ENCODE results near the gene TRPM4.

- no peak for TF ChIP-seq CTCF (IDR thresholded peaks at IDR 0.05; ENCODE audit: borderline replicate concordance, extremely low read depth, low read length, poor library complexity, severe bottlenecking)
- no peak for TF ChIP-seq EZH2 (IDR thresholded peaks at IDR 0.05; ENCODE audit: borderline replicate concordance, low read depth, low read length, severe bottlenecking)
These were observed 8.6 kb upstream of the TRPM4 start for GRCh38 chr19:49148784-49149651.

Measured in DND-41 (cell line).